Parathyroid adenoma (tissue), 2 donors: ENCODE data around the gene CFAP299.

ENCODE experiments used
- H2AFZ ChIP-seq: fragments of 300-600 bp; sonication (generic); one replicate; pipeline ENCODE4 v1.7.0; 2017; ENCODE audit warnings: antibody characterized with exemption, mild to moderate bottlenecking
- H3K27ac ChIP-seq: fragments of 300-600 bp; sonication (generic); one replicate; pipeline ENCODE4 v1.7.0; 2017
- H3K27me3 ChIP-seq: fragments of 300-600 bp; sonication (generic); one replicate; pipeline ENCODE4 v1.7.0; 2017; ENCODE audit warnings: low read length; ENCODE audit not compliant: control insufficient read depth, insufficient read depth
- H3K36me3 ChIP-seq: fragments of 300-600 bp; sonication (generic); one replicate; pipeline ENCODE4 v1.7.0; 2017; ENCODE audit warnings: low read length; ENCODE audit not compliant: control insufficient read depth, insufficient read depth
- H3K4me1 ChIP-seq: fragments of 300-600 bp; sonication (generic); one replicate; pipeline ENCODE4 v1.7.0; 2017; ENCODE audit warnings: control low read depth
- H3K4me2 ChIP-seq: fragments of 300-600 bp; sonication (generic); one replicate; pipeline ENCODE4 v1.7.0; 2017; ENCODE audit warnings: low read length
- H3K4me3 ChIP-seq: fragments of 300-600 bp; sonication (generic); one replicate; pipeline ENCODE4 v1.7.0; 2017; ENCODE audit warnings: low read depth, low read length
- H3K79me2 ChIP-seq: fragments of 300-600 bp; sonication (generic); one replicate; pipeline ENCODE4 v1.7.0; 2017; ENCODE audit warnings: control low read depth
- H3K9ac ChIP-seq: fragments of 300-600 bp; sonication (generic); one replicate; pipeline ENCODE4 v1.7.0; 2017; ENCODE audit warnings: mild to moderate bottlenecking
- H3K9me3 ChIP-seq: fragments of 300-600 bp; sonication (generic); one replicate; pipeline ENCODE4 v1.7.0; 2017; ENCODE audit warnings: low read length; ENCODE audit not compliant: control insufficient read depth
- CTCF ChIP-seq: fragments of 300-600 bp; sonication (generic); IDR thresholded peaks from one replicate; pipeline ENCODE4 v1.7.0; 2017; ENCODE audit warnings: antibody characterized with exemption, mild to moderate bottlenecking
- donor health status: primary hyperparathyroidism.

CFAP299 gene

GRCh38 chr4:80462621-80463091 lies 127.1 kb downstream of the CFAP299 start:
- H3K4me1 ChIP-seq: no peaks in the 10 kb centered on the region
- no peak overlapping the region for H2AFZ ChIP-seq
- H3K27ac ChIP-seq: no peak overlapping the region
- no peak overlapping the region for H3K4me3 ChIP-seq
- no peaks in the 10 kb centered on the region for H3K36me3 ChIP-seq
- no peak for TF ChIP-seq CTCF
- no peak overlapping the region for H3K4me2 ChIP-seq
- H3K79me2 ChIP-seq: no peaks in the 10 kb centered on the region
- no peaks in the 10 kb centered on the region for H3K27me3 ChIP-seq
- no peak overlapping the region for H3K9ac ChIP-seq
- no peaks in the 10 kb centered on the region for H3K9me3 ChIP-seq

- Histone ChIP-seq H3K9ac (no peak overlapping the region), H3K79me2 (no peaks in the 10 kb centered on the region), H3K27ac (no peak overlapping the region), H2AFZ (no peak overlapping the region), H3K4me3 (no peak overlapping the region), H3K36me3 (no peaks in the 10 kb centered on the region), H3K9me3 (no peaks in the 10 kb centered on the region), H3K4me2 (no peak overlapping the region), H3K4me1 (no peaks in the 10 kb centered on the region), H3K27me3 (no peaks in the 10 kb centered on the region)
- TF ChIP-seq CTCF: no peak
Measured at GRCh38 chr4:80463509-80463908, 128.0 kb downstream of the CFAP299 start.

- Histone ChIP-seq H3K27ac (no peak overlapping the region), H3K4me1 (no peaks in the 10 kb centered on the region), H3K79me2 (no peaks in the 10 kb centered on the region), H3K9me3 (no peaks in the 10 kb centered on the region), H3K4me2 (no peak overlapping the region), H3K4me3 (no peak overlapping the region), H3K36me3 (no peaks in the 10 kb centered on the region), H3K27me3 (no peaks in the 10 kb centered on the region), H3K9ac (no peak overlapping the region), H2AFZ (no peak overlapping the region)
- no peak for TF ChIP-seq CTCF
Measured at GRCh38 chr4:80465238-80465637, 129.7 kb downstream of the CFAP299 start.

GRCh38 chr4:80465736-80466135 lies 130.2 kb downstream of the CFAP299 start:
- Histone ChIP-seq H2AFZ (no peak overlapping the region), H3K36me3 (no peaks in the 10 kb centered on the region), H3K27ac (no peak overlapping the region), H3K9ac (no peak overlapping the region), H3K4me2 (no peak overlapping the region), H3K9me3 (no peaks in the 10 kb centered on the region), H3K4me3 (no peak overlapping the region), H3K27me3 (no peaks in the 10 kb centered on the region), H3K79me2 (no peaks in the 10 kb centered on the region), H3K4me1 (no peaks in the 10 kb centered on the region)
- no peak for TF ChIP-seq CTCF

- TF ChIP-seq CTCF: no peak
- Histone ChIP-seq H3K27me3 (no peaks in the 10 kb centered on the region), H2AFZ (no peak overlapping the region), H3K27ac (no peak overlapping the region), H3K79me2 (no peaks in the 10 kb centered on the region), H3K36me3 (no peaks in the 10 kb centered on the region), H3K9me3 (no peaks in the 10 kb centered on the region), H3K4me1 (no peaks in the 10 kb centered on the region), H3K9ac (no peak overlapping the region), H3K4me3 (no peak overlapping the region), H3K4me2 (no peak overlapping the region)
Measured at GRCh38 chr4:80466618-80467017, 131.1 kb downstream of the CFAP299 start.
